ENCODE results near the gene SERPINA9.
"Not testable (repeated sequence)": the region's sequence is repeated elsewhere in the genome, so short reads cannot be mapped to it uniquely, and the experiment has no call there.

Gene SERPINA9

DNA sequence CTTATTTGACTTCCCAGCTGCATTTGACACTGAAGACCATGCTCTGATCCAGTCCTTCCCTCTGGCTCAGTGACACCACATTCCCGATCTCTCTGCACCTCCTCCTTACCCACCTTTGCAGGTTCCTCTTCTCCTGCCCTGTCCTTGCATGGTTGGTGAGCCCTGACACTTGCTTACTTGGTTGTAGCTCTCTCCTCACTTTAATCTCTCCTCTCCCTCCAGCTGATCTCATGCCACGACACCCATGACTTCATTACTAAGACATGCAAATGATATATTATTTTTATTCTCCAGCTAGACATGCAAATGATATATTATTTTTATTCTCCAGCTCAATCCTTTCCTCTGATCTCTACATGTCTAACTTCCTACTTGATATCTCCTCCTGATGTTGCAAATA, at the start of gene SERPINA9:
Gene SERPINA9, minus strand, starts transcription at position 175 of the 400 bp plus-strand sequence. CDS start 6,357 bp downstream, outside the sequence.
- DNase-seq: no peak

DNA sequence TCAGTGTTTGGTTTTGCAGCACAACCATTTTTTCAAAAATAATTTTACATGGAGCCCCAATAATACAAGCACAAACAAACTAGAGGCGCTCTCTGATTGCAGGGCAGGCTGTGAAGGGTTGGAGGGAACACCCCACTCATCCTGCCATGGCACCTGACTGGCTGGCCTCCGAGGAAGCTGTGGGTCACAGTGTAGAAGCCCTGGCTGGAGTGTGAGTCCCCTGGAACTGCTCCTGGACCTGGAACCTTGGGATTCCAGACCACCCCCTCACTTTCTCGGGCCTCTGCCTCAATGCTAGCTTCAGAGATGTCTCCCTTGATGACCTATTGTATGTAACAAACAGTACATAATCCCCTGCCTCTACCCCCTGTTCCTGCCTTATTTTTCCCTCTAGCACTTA, 48.1 kb upstream of the SERPINA9 start:
- DNase-seq: no peak

DNA sequence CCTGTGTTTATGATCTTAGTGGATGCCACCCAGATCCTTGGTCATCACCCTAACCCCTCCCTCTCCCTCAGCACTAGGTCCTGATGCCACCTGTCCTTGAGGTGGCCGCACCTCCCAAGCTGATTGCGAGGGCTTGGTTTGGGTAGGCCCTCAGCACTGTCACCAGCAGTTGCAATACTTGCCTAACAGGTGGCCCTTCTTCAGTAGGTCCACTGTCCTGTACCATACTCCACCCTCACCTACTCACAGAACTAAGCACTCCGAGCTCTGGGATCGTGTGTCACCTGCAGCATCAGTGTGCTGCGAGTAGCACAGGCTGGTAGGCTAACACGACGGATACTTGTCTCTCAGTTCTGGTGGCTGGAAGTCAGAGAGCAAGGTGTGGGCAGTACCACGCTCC, 47.3 kb upstream of the SERPINA9 start:
- DNase-seq: no peak

DNA sequence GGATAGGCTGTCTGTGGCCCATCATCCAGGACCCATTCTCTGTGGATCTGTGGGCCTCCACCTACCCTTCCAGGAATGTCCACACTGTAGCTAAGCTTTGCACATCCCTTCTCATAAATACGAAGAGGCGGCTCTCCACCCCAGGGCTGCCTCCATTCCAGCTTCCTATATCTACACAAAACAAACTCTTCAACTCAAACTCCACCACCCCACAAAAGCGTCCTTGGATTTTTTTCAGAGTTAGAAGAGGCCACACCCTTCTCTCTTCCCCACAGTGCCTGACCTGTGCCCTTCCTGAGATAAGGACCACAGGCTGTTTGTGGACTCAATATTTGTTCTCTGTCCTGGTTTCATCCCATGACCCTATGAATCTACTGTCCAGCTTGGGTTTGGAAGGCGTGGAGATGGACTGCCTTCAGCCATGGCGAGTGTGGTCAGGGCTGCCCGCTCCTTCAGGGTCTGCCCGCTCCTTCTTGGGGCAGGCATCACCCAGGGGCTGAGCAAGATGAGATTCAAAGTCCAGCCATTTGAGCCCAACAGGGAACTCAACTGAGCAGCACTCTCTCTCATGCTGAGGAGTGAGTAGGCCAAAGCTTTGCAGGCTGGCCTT, 46.2 kb upstream of the SERPINA9 start:
- no peak for DNase-seq

- no peak for DNase-seq
Measured at GRCh38 chr14:94521375-94522114, 45.5 kb upstream of the SERPINA9 start.

DNA sequence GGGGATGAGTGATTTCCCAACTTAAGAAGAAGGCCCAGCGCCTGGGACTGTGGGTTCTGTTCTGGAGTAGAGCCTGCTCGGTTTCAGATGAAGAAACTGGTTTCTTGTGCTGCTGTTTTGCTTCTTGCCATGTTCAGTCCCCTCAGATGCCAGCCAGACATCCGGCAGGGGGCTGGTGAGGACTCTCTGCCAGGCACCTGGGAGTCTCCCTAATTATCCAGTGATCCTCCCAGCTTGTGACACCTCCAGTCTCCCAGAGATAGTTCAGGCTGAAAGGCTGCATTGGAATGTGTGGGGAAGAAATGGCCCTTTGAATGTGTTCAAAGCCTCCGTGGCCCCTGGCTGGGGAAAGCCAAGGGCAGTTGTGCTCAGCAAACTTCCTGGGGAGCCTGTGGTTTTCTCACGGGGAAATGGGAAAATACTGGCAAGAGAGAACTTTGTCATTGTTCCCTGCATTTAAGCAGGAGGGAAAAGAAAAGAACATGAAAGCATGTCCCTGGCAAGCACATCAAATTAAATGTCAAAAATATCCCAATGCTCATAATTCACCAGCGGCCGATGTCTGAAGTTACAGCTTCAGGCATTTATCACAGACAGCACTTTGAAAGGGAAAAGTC, 41.8 kb upstream of the SERPINA9 start:
- no peak for DNase-seq

DNA sequence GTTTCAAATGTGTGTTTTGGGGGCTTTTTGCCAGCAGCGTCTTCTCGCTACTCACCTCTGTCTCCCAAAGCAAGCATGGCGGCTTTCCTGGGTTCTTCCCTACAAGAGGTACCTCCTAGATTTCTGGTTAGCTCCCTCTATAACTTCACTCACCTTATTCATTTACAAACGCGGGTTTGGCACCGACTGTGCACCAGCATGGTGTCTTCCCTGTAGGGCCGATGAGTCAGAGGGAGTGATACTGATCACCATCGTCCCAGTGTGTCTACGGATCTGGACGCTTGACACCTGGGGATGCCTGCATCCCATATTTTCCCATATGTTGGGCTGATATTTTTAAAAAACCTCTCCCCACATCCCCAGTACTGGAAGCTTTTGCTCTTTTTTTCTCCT, 41.2 kb upstream of the SERPINA9 start:
- no peak for DNase-seq

- DNase-seq: no peak
Measured at GRCh38 chr14:94515856-94516255, 39.9 kb upstream of the SERPINA9 start.

DNA sequence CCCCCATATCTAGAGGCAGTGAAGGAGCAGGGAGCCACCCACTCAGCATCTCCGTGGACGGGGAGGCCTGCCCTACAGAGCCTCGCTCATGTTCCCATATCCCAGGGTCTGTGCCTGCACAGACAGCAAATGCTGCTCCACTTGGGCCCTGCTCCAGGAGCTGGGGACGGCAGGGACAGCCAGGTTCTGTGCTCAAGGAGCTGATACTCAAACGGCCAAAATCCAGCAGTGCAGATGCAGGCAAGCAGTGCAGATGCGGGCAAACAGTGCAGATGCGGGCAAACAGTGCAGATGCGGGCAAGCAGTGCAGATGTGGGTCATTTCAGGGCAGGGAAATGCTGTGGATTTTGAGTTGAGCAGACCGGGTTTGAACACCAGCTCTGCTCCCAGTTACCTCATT, 39.4 kb upstream of the SERPINA9 start:
- no peak for DNase-seq

DNA sequence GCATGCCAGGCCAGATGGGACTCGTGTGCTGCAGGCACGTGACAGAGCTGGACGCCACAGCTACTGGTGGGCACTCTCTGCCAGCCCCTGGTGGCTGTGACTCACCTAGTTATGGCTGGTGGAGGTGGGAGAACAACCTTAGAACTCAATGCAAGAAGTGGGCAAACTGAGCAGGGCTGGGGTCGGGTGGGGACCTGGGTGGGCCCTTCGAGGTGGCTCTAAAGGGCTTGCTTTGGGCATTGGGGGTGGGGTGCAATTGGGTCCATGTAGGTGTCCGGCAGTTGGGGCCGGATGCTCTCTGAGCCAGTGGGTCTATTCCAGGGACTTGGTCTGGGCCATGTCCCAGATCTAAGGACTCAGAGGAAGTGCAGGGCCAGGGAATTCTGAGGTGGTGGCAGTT, 38.4 kb upstream of the SERPINA9 start:
- no peak for DNase-seq

- not testable (repeated sequence) for DNase-seq
Measured at GRCh38 chr14:94510481-94510880, 34.5 kb upstream of the SERPINA9 start.

GRCh38 chr14:94509356-94509755, 33.4 kb upstream of the SERPINA9 start, which contains the start of gene SERPINA12:
Gene SERPINA12 (minus strand): TSS chr14:94509469. CDS start chr14:94498397, 11,072 bp downstream.
- no peak for DNase-seq

GRCh38 chr14:94505641-94506040, 29.6 kb upstream of the SERPINA9 start:
- DNase-seq: no peak

DNA sequence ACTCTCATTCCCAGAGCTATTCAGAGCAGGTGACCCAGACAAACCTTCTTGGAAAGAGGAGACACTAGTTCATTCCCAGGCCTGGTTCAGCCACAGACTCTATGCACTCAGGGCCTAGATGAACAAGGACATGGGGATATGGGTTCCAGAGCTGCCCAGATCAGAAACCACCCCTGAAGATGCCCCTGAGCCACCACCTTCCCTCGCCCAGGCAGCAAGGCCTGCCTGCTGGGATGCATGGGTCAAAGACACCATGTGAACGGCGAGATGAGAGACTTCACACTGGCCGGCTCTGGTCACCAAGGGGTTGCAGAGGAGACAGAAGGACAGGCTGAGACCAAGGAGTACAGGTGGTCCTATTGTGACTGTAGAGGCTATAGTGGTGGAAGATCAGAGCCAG, 29.2 kb upstream of the SERPINA9 start:
- no peak for DNase-seq

- DNase-seq: no peak
Measured at GRCh38 chr14:94501588-94502516, 25.9 kb upstream of the SERPINA9 start.

GRCh38 chr14:94500264-94500663, 24.3 kb upstream of the SERPINA9 start:
- no peak for DNase-seq

DNA sequence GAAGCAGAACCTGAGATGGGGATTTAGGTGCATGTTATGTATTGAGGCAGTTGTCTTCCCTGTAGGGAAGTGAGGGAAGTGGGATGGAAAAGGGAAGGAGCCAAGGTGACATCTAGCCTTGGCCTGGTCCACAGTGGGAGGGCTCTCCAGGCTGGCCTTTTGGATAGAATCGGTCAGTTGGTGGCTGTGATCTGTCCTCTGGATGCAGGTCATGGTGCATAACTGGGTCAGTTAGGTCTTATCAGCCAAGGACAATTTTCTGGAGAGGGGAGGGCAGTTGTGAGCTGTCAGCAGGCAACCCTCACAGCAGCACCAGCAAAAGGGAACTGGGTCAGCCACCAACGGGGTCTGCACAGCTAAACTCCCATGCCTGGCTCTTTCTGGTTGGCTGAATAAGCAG, 23.7 kb upstream of the SERPINA9 start:
- DNase-seq: no peak

- DNase-seq: no peak
Measured at GRCh38 chr14:94498215-94498614, 22.2 kb upstream of the SERPINA9 start.

GRCh38 chr14:94494085-94494484, 18.1 kb upstream of the SERPINA9 start:
- DNase-seq: no peak

GRCh38 chr14:94491511-94491910, 15.5 kb upstream of the SERPINA9 start:
- DNase-seq: no peak

GRCh38 chr14:94489336-94489735, 13.3 kb upstream of the SERPINA9 start:
- DNase-seq: no peak

DNA sequence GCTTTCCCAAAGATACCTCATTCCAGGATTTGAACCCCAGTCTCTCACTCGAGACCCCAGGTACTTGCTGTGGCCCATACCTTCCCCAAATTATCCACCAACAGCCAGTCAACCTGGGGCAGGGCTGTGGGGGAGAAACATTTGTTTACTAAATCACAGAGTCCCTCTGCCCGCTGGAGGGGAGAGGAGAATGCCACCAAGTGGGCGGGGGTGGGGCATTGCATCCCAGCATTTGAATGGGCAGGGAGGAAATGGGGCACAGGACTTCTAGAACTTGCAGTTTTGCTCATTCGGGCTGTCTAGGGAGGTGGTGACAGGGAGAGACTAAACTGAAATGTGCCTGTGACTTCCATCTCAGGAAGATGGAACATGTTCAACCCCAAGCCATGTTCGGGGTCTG, 10.9 kb upstream of the SERPINA9 start:
- no peak for DNase-seq
